HG03139 (cell line): Measurements from ENCODE around the gene TUBA3E.
"Not testable (repeated sequence)": the region's sequence is repeated elsewhere in the genome, so short reads cannot be mapped to it uniquely, and the experiment has no call there.

Source experiments
- ATAC-seq: cut with Tn5 transposase; IDR thresholded peaks from one replicate; pipeline ENCODE4 v1.9.1; 2021; ENCODE audit not compliant: unreplicated experiment

The TUBA3E gene

DNA sequence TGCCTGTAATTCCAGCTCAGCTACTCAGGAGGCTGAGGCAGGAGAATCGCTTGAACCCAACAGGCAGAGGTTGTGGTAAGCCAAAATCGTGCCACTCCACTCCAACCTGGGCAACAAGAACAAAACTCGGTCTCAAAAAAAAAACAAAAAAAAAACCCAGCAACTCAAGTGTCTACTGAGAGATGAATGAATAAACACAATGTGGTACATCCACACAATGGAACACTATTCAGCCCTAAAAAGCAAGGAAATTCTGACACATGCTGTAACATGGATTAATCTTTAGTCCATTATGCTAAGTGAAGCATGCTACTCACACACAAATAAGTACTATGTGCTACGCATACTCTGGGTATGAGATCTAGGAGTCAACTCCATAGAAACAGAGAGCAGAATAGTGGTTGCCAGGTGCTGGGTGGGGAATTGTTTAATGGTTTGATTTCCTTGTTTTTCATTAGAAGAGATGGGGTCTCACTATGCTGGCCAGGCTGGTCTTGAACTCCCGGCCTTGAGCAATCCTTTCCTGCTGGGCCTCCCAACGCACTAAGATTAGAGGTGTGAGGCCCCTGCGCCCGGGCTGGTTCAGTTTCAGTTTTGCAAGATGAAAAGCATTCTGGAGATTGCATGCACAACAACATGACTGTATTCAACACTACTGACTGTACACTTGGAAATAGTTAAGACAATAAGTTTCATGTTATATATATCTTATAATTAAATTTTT lies 32.8 kb downstream of the TUBA3E start:
- ATAC-seq, result no peak

DNA sequence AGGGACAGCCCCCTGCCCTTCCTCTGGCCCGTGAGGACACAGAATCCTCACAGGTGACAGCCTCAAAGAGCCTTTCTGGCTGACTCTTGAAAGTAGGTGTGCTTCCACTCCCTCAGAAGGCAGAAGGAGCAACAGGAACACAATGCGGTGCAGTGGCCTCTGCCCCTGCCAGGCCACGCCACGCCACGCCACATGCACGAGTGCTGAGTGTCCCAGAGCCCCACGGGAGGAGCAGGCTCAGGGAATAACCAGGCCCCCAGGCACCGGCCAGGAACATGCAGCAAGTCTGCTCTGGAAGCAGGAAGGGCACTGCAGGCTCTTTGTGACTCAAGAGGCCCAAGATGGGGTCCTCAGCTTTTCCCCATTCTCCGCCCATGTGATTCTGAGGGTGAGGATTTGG lies 35.3 kb downstream of the TUBA3E start:
- ATAC-seq, result no peak

DNA sequence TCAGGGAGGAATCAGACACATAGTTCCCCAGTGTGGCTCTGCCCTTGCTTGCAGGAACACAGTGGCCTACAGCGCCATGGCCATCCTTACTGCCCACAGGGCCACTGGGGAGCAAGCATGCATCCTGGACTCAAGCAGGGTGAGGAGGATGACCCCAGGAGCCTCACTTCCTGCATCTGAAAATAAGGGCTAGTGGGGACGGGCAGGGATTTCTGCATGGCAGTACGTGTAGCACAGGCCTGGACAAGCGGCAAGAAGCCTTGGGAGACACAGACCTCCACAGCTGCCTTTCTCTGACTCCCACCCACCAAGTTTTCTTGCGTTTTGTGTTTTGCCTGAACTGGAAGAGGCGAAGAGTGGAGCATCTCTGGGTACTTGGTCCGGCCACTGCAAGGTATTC lies 35.8 kb downstream of the TUBA3E start:
- not testable (repeated sequence) for ATAC-seq

DNA sequence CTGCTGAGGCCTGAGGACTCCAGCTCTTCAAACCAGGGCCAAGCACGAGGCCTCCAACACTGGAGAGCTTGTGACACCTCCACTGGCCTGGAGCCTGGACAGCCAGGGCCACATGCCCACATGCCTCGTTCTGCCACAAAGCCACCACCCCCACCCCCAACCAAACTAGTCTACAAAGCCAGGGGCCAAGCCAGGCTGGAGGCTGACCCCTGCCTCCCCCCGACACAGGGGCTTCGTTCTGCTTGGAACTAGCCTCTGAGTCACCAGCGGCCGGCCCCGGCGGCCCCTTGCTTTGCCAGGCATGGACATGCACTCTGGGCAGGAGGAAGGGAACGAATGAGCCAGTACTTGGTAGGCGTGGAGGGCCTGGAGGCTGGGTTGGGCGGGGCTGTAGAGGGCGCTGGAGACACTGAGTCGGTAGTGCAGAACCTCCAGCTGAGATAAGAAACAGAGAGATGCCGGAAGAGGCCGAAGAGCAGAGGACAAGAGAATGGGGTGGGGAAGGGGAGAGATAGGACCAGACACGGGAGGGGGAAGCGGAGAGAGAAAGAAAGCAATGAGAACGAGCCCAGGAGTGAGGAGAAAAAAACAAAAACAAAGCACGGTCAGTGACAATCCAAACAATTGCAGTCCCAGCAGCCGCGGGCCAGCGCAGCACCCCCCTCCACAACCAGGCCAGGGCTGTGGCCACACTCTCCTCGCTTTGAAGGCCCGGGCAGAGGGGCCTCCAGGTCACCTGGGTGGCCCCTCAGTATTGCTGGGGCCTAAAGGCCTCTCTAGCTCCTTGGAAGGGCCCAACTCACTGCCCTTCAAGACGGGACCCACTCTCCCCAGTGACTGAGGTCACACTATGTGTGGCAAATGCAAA lies 37.2 kb downstream of the TUBA3E start:
- ATAC-seq, result not testable (repeated sequence)

DNA sequence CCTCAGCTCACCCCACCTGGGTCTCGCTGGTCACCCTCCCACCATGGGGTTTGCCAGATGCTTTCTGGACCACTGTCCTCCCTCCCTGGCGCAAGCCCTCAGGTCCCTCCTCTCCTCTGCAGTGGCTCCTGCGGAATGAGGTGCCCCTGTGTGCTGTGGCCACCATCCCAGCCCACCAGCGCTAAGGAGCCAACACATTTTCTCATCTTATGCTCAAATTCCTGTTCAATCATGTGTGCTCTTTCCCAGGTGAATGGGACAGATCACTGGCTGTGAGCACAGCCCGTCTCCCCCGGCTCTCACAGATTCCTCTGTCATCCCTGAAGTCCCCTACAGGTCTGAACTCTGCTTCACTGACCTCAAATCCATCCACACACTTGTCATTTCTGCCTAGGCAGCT lies 38.1 kb downstream of the TUBA3E start:
- ATAC-seq, result no peak

DNA sequence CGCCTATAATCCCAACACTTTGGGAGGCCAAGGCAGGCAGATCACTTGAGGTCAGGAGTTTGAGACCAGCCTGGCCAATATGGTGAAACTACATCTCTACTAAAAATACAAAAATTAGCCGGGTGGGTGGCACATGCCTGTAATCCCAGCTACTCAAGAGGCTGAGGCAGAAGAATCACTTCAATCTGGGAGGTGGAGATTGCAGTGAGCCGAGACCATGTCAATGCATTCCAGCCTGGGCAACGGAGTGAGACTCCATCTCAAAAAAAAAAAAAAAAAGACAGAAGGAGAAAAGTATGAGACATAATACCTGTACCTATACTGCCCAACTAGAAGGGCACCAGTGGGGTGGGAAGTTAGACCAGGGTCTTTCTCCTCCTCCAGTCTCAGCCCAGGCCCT lies 38.9 kb downstream of the TUBA3E start:
- ATAC-seq, result not testable (repeated sequence)

DNA sequence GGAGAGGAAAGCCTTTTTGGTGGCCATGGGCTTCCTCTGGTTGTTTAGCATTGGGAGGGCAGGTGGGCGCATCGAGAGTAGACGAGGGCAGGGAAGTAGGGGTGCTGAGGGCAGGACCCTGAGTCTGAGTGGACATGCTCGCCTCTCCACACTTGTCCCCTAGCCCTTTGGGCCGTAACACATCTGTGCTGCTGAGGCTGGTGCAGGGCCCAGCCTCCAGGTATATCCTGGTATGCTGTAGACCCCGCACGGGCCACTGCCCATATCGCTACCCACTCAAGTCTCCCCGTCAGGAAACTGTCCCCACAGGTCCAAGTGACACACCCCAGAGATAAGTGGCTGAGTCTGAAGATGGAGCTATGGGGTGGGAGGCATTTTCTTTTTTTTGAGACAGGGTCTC lies 39.6 kb downstream of the TUBA3E start:
- no peak for ATAC-seq

DNA sequence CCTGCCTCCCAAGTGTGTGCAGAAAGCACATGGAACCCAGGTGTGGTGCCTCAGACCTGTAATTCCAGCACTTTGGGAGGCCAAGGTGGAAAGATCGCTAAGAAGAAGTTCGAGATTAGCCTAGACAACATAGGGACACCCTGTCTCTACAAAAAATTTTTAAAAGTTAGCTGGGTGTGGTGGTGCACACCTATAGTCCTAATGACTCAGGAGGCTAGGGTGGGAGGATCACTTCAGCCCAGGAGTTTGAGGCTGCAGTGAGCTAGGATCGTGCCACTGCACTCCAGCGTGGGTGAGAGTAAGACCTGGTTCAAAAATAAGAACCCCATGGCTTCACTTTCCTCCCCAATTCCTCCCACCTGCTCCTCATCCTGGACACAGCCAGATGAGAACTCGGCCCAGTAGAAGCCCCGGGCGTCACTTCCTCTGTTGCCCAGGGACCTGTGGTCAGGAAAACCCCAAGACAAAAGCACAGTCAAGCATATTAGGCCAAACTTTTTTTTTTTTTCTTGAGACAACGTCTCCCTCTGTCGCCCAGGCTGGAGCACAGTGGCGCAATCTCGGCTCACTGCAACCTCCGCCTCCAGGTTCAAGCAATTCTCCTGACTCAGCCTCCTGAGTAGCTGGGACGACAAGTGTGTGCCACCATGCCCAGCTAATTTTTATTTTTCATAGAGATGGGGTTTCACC lies 40.3 kb downstream of the TUBA3E start:
- peak; percentile 79 for ATAC-seq

DNA sequence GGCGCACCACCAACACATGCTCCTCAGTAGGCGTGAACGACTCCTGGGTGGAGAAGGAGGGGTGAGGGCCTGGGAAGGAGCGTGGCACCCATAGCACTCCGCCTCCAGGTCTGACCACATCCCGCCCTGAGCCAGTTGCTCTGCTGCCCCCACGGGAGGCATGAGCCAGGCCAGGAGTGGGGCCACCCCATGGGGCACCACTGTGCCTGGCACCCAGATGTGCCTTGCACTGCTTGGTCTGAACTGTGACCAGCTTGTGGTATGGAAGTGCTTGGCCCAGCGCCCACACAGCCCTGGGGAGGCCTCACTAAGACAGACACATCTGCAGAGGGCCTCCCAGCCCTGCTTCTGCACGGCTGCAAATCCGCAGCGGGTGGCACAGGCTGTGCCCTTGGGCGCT lies 40.9 kb downstream of the TUBA3E start:
- ATAC-seq, result peak; percentile 27

DNA sequence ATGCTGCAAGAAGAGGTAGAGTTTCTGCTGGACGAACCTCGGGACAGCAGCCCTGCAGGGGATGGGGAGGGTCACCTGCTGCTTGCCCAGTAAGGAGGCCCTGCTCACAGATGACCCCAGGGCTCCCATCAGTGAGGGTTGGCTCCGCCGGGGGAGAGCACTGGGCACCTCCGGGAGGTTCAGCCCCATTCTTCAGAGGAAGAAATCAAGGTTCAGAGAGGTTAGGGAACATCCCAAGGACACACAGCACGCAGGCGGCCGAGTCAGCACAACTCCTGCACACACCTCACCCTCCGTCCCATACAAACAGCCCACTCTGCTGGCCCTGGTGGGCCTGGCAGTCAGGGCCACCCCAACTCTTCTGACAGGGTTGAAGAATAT lies 41.6 kb downstream of the TUBA3E start:
- no peak for ATAC-seq

DNA sequence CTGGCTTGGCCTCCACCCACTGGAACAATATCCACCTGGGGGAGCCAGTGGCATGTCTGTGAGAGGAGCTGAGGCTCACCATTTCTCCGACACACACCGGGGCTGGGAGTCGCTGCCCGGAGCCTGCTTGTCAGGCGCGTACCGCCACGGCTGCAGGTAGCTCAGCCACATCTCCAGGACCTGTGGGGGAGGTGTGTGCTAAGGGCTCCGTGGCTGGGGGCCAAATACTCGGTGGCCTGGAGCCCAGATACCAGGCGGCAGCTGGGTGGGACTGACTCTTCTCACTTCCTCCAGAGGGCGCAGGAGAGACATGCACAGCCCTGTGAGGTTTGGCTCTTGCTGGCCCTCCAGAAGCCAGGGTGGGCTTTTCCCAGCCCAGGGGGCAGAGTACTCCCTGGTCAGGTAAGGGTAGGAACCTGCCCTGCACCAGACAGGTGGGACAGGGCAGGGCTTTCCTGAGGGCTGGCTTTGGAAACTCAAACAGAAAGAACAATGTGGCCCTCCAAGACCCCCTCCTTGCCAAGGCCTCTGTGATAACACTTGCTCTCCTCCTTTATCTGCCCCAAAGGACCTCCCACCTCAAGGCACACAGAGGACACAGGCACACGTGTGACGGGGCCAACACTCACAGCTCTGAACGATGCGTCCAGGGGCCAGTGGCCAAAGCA lies 42.1 kb downstream of the TUBA3E start:
- not testable (repeated sequence) for ATAC-seq

DNA sequence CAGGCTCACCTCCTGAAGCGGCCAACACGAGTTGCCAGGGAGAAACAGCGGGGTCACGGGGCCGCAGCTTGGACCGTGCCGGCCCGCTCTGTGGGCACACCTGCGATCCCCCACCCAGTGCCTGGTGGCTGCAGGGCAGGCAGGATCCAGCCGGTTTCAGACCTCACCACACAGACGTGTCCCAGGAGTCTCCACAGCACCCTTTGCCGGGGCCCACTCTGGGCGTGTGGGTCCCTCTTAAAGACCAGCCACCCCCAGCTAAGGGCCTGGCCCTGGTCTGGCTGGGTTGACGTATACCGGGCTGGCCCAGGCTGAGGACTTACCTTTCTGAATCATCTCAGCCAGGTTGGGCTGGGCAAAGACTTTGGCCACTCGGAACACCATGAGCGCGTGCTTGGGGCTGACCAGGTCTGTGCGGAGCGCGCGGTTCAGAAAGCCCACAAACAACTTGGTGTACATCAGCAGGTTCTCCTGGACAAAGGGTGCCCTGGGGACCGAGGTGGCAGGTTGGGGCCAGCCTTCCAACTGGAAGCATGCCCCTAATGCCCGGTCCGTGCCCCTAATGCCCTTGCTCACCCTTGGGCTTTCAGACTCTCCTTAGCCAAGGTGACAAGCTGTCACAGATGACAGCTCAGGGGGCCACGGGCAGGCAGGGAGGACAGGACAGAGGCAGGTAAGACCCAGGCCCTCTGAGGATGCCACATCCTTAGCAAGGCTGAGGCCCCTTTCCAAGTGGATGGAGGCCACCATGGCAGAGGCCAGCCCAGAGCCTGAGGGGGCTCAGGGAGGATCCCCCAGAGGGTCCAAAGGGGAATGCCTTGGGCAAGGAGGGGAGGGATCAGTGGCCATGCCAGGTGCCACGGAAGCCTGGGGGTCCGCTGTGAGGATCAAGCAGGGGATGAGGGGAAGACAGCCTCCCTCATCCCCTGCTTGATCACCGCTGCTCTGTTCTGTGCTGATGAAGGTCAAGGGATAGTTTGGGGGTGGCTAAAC lies 43.2 kb downstream of the TUBA3E start:
- no peak for ATAC-seq

DNA sequence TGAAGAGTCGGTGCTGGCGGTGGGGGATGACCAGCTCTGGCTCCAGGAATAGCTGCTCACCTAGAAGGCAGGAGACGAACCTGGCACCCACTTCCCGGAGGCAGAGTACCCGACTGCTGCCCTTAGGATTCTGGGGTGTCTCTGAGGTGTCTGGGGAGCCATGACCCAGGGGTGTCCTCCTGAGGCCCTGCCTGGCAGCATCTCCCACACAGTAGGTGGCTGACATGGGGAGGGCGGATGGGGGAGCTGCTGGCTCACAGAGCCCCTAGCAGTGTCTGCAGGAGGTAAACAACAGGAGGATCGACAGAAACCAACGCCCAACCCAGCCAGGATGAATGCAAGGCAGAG lies 43.8 kb downstream of the TUBA3E start:
- not testable (repeated sequence) for ATAC-seq

DNA sequence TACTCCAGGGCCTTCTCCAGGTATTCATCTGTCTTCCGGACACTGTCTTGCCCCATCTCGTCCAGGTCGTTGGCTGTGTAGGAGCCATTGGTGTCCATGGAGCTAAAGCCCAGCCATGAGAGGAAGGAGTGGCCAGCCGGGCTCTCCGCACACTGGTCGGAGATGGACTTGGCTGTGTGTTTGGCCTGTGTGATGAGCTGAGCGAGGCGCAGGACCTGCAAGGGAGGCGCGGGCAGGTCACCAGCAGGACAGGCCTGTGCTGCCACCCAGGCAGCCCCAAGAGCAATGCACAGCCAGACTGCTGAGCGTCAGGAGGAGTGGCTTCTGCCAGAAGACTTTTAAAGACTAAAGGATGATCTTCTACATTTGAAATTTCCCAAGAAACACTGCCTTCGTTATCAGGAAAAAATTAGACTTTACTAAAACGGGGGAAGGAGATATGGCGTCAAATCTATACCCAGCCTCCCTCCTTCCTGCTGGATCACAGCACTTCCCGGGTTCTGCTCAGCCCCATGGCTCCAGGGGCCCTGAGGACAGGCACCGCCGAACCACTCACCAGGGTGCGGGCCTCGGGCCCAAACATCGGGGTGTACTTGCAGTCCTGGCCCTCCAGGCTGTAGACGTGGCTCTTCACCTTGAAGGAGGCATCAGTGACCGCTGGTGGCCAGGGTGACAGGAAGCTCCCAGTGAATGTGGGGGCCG lies 44.4 kb downstream of the TUBA3E start:
- not testable (repeated sequence) for ATAC-seq

DNA sequence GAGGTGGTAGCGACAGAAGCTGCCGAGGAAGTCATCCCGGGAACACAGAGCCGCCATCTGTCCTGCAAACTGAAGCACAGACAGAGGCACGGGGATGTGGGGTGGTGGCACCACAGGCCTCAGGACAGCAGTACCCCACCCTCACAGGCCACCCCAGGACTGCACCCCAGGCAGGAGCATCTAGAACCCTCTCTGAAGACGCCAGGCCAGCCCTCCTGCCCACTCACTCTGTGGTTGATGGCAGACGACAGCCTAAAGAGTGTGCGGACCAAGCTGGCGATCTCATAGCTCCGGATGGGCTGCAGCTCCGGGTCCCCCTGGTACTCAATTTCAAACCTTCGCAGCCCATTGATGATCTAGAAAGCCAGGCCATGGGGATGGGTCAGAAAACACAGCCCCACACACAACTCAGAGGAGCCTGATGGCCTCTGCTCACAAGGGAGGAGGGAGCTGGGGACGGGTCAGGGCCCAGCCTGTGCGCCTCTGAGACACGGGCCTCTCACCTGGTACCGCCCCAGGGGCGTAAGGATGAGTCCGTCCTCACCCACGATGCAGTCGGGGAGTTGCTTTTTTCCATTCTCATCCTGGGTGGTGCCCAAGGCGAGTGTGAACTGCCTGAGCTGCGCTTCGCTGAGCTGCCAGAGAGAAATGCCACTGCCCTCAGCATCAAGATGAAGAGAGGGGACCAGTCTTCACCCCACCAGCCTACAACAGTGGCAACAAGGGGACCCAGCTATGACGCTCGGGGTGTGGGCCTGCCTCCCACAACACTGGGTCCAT lies 45.2 kb downstream of the TUBA3E start:
- ATAC-seq, result no peak

DNA sequence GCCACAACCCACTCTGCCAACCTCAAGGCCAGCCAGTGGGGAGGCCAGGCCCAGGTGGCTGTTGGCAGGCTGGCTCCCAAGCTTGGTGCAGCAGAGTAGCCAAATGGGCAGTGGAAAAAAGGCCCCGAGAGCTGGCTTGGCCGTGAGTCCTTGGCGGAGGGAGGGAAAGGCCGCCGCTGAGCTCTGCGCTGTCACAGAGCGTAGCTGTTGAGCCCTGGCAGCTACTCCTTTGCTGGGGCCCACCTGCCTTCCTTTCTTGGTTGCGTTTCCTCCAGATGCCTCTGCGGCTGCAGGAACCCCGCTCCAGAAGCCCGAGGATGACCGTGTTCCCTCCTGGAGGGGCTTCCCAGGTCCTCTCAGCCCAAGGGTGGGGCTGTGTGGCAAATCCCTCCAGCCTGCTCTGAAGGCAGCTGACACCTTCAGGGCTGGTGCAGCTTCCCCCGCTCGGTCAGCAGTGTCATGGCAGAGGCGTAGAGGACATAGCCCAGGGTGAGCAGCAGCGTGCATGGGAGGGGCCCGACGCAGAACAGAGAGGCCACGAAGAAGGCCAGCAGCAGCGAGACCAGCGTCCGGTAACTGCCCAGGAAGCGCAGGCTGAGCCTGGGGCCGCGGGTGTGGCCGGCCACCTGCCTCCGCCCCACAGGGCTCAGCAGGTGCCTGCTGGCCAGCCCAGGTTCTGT lies 46.0 kb downstream of the TUBA3E start:
- ATAC-seq, result not testable (repeated sequence)

DNA sequence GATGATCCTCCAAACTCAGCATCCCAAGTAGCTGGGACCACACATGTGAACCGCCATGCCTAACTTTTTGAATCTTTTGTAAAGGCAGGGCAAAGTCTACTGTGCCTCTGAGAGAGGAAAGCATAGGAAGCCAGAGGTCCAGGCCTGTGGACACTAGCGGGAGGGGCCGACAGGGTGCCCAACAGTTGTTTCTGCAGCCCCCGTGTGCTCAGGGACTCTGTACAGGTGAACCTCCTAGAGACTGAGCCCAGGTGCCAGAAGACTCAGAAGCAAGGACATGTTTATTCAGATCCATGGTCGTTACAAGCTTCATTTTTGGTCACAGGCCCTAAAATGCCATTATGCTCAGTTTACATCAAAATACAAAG lies 47.1 kb downstream of the TUBA3E start:
- not testable (repeated sequence) for ATAC-seq
